ENCODE measurements around the gene TNS2.

TNS2 gene

DNA sequence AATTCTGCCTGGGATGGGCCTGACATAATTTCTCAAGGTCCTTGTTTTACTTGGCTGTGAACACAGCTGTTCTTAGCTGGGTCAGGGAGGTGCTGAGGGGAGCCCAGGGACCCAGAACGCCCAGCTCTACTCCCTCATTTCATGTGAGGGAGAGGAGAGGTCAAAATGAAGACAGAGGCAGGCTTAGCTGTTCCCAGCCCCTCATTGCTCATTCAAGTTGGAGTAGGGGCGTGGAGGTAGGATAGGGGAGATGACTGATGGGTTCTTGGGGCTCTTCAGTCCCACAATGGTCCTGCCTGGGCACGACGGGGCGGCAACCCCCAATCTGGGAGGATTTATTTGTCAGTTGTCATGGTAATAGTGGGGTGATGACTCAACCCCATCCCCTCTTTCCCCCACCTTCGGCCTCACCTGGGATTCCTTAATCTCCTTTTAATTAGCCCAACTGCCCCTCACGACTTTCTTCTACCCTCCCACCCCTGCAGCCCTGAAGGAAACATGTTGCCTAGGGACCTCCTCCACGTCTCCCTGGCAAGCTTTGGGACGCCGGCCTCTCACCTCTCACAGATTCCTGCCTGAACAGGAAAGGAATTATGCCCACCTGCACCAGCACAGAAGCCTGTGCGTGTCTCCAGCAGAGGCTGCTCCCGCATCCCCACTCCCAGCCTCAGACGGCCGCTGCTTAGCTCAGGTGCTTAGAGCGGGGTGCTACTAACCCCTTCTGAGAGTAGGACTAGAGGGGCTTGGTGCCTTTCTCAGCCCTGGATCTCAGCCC lies 19.1 kb downstream of the TNS2 start:
- no peak for DNase-seq

- DNase-seq = no peak
These were observed 20.0 kb downstream of the TNS2 start for GRCh38 chr12:53069621-53070410.

GRCh38 chr12:53070877-53071492 lies 21.1 kb downstream of the TNS2 start:
- no peak for DNase-seq

GRCh38 chr12:53071591-53072551 lies 22.0 kb downstream of the TNS2 start:
- no peak for DNase-seq

GRCh38 chr12:53073881-53074280 lies 24.0 kb downstream of the TNS2 start:
- no peak for DNase-seq

DNA sequence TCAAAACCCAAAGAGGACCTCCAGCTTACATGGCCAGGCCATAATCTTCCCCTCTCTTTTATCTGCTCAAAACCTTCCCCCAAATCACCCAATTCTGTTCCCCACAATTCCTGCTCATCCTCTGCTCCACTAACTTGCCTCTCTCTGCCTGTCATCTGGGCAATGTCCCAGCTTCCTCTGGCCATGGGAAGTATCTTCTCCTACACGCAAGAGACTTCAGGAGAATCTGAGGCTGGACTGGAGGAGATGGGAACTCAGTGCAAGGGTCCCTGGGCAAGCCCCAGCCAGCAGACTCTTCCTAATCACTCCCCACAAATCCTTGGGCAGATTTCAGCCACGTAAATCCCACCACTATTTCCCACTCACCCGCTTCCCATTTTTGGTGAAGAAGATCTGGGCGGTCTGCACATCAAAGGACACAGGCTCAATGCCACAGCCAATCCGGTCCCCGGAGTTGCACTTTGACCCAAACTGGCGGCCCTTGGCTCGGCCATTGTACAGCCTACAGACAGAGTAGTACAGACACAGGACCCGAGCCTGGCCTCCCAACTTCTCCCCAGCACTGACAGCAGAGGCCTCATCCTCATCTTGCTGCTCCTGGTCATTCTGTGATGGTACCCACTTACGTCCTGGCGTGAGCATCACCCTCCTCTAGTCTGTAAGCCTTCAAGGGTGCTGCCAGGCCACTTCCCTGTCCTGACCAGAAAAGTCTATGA lies 24.6 kb downstream of the TNS2 start:
- no peak for DNase-seq

DNA sequence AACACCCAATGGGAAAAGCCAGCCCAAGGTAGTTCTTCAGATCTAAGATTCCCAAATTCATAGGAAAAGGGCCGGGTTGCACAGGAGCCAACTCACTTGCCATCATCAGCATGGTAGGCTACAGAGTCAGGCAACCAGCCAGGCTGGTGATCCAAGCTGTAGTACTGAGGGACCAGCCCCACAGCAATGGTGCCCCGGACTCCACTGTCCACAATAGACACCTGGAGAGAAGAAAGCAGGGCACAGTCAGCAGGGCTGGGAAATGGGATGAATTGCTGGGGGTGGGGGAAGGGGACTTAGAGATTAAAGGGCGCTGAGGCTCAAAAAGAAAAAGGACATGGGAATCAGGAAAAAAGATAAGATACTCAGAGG lies 25.1 kb downstream of the TNS2 start:
- DNase-seq = no peak

- DNase-seq = no peak
These were observed 26.6 kb downstream of the TNS2 start for GRCh38 chr12:53076461-53076860.

DNA sequence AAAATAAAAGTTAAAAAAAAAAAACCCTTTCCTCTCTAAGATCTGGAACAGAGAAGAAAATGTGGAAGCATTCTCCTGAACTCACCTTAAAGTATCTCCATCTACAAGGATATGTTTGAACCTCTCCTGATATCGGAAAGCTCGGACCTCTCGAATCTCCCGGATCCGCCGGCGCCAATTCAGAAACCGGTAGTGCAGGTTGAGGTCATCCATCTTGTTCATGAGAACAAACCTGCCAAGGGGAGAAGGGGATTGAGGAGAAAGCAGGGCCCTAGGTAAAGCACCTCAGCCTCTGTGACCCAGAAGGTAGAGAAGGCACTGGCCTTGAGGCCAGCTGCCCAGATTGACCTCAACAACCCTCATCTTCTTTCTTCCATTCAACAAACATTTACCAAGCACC lies 27.2 kb downstream of the TNS2 start:
- no peak for DNase-seq

- no peak for DNase-seq
These were observed 28.8 kb downstream of the TNS2 start for GRCh38 chr12:53078425-53079225.

GRCh38 chr12:53079226-53080117 lies 29.6 kb downstream of the TNS2 start, which contains the start of gene SPRYD3:
Gene SPRYD3, minus strand, starts transcription at chr12:53079390. Its CDS starts 57 bp downstream, at chr12:53079333.
- DNase-seq = peak; percentile 94

DNA sequence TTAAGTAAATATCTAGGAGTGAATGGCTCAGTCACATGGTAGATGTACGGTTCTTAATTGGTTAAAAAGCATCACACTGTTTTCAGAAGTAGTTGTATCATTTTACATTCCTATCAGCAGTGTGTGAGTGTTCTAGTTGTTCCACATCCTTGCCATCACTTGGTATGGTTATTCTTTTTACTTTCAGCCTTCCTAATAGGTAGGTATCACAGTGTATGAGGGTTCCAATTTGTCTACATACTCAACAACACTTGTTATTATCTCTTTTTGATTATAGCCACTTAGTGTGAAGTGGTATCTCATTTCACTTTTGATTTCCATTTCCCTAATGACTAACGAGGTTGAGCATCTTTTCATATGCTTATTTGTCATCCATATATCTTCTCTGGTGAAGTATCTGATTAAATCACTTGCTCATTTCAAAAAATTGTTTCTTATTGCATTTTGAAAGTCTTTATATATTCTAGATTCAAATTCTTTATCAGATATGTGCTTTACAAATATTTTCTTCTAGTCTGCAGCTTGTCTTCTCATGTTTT lies 32.8 kb downstream of the TNS2 start:
- DNase-seq = no peak

DNA sequence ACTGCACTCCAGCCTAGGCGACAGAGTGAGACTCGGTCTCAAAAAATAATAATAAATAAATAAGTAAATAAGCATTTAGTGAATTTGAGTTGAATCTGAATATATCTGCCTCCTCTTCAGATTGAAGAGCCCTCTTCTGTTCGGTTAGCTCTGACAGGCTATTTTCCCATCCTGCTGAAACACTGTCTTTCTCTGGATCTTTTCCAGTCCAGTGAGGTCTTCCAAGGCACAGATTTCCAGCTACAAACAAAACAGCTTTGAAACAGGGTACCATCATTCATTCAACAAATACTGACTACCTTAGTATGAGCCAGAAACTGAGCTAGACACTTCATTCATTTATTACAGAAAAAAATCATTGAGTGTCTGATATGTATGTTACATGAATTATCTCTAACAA lies 36.5 kb downstream of the TNS2 start:
- DNase-seq = no peak

GRCh38 chr12:53090105-53090504 lies 40.2 kb downstream of the TNS2 start:
- no peak for DNase-seq

DNA sequence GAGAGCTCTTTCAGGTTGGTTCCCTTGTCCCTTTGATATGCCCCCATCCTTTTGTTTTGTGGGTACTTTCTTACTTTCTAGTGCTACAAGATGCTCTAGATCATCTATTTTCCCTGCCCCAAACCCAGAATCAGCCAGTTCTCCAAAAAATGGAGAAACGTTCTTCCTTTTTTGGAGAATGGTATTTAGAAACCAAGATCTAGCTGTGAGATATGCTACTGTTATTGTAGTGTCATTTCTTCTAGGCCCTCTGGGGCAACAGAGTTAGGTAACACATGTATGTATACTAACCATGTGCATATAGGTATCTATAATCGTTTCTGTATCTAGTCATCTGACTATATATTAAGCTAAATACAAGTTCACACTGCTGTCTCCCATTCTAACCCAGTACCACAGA lies 40.7 kb downstream of the TNS2 start:
- no peak for DNase-seq

GRCh38 chr12:53091756-53092155 lies 41.9 kb downstream of the TNS2 start:
- DNase-seq = no peak

DNA sequence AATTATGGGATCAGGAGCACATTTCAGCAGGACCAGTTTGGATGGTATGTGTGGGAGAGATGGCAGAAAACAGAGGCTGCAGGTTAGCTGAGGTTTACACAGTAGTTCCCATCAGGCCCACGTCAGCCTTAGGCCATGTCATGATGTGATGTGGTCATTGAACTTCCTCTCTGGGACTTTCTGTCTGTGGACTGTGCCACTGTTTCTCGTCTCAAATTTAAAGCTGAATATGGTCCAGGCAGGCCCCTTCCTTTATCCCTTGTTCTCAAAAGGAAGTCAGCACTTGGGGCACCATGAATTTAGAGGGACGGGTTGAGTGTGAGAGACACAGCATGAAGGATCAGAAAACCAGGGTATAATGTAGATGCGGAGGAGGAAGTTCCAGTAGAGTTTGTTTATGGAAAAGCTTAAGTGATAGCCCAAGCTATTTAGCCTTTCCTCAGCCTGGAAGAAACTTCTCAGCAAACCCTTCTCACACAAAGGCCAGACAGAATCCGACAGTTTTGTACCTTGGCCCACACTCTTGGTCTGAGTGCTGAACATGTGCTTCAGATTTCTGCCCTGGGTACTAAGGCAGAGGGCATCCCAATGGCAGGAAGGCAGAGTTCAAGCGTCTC lies 44.0 kb downstream of the TNS2 start:
- DNase-seq = no peak

DNA sequence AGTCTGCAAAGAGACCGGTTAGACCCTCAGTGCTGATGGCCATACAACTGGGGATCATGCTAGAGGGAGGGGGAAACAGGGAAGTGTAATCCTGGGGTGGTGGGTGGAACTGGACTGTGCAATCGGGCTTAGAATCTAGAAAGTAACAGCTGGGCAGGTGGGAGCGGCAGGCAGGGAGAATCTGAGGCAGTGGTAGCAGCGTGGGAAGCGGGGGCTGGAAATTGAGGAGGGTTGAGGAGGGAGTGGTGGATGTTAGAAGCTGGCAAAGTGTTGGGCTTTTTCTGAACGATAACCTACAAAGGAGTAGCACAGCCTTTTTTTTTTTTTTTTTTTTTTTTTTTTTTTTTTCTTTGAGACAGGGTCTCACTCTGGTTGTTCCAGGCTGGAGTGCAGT lies 44.5 kb downstream of the TNS2 start:
- no peak for DNase-seq

Data from GDM1 (cell line).